Mesothelial cell of epicardium (in vitro differentiated cells): ENCODE data around the gene CYTH4. TPM values are rescaled to one million over a fixed set of nuclear protein-coding genes. Genes with fewer than 3 reads are reported as not detected.
A peak's percentile ranks its signal among the peaks of the same experiment; 100 is the strongest.

Source experiments
- DNase-seq, 2 experiments: peaks; one replicate each; pipeline ENCODE4 v3.0.0; 2021; ENCODE audit warnings: low spot score in 2 of 2; ENCODE audit not compliant: unreplicated experiment in 2 of 2
- H3K27ac Mint-ChIP-seq: 2 replicates; pipeline ENCODE4 v1.8.0; 2021; ENCODE audit warnings: mixed read lengths
- H3K27me3 Mint-ChIP-seq: 2 replicates; pipeline ENCODE4 v1.8.0; 2021; ENCODE audit warnings: low read depth, mixed read lengths
- H3K36me3 Mint-ChIP-seq: 2 replicates; pipeline ENCODE4 v1.8.0; 2021; ENCODE audit warnings: mixed read lengths
- H3K4me1 Mint-ChIP-seq: 2 replicates; pipeline ENCODE4 v1.8.0; 2021; ENCODE audit warnings: mixed read lengths
- H3K4me3 Mint-ChIP-seq: 2 replicates; pipeline ENCODE4 v1.8.0; 2021; ENCODE audit warnings: mild to moderate bottlenecking, moderate library complexity, mixed read lengths
- H3K9me3 Mint-ChIP-seq: 2 replicates; pipeline ENCODE4 v1.8.0; 2021; ENCODE audit warnings: mixed read lengths
- total RNA-seq: library from RNA; stranded (reverse); gene quantifications from 3 replicates; pipeline ENCODE4 v1.2.1, GENCODE V29; 2021
- TF ChIP-seq, protein P1 (sequence below): fragments of 200-600 bp; sonication (generic); IDR thresholded peaks from one replicate; pipeline ENCODE4 v1.5.0; 2021; ENCODE audit warnings: antibody characterized with exemption; ENCODE audit not compliant: unreplicated experiment

CYTH4 gene
- total RNA-seq, 1 donor from 2014 or later = not detected

DNA sequence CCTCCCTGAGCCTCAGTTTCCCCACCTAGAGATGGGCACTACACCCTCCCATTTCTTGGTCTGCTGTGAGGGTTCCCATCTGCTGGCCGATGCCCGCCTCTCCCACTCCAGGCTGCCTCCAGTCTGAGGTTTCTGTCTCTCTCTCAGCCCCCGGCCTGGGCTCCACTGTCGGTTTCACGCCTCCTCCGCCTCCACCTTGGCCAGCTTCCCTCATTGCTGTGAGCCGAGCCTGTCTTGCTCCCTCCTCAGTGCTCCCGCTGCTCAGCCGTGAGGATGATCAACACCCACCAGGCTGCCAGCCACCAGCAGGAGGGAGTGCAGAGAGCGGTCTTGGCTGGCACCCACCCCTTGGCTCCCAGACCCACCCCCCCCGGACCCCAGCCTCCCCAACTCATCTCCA is 61.0 kb downstream of the CYTH4 start:
- Mint-ChIP-seq H3K27me3 (peaks cover 55% of the 10 kb centered on the region), H3K4me3 (no peak overlapping the region), H3K27ac (no peak overlapping the region), H3K4me1 (peaks cover 4% of the 10 kb centered on the region), H3K9me3 (no peaks in the 10 kb centered on the region), H3K36me3 (no peaks in the 10 kb centered on the region)
- TF ChIP-seq, protein P1, sequence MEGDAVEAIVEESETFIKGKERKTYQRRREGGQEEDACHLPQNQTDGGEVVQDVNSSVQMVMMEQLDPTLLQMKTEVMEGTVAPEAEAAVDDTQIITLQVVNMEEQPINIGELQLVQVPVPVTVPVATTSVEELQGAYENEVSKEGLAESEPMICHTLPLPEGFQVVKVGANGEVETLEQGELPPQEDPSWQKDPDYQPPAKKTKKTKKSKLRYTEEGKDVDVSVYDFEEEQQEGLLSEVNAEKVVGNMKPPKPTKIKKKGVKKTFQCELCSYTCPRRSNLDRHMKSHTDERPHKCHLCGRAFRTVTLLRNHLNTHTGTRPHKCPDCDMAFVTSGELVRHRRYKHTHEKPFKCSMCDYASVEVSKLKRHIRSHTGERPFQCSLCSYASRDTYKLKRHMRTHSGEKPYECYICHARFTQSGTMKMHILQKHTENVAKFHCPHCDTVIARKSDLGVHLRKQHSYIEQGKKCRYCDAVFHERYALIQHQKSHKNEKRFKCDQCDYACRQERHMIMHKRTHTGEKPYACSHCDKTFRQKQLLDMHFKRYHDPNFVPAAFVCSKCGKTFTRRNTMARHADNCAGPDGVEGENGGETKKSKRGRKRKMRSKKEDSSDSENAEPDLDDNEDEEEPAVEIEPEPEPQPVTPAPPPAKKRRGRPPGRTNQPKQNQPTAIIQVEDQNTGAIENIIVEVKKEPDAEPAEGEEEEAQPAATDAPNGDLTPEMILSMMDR = no peak
- DNase-seq = no peak

DNA sequence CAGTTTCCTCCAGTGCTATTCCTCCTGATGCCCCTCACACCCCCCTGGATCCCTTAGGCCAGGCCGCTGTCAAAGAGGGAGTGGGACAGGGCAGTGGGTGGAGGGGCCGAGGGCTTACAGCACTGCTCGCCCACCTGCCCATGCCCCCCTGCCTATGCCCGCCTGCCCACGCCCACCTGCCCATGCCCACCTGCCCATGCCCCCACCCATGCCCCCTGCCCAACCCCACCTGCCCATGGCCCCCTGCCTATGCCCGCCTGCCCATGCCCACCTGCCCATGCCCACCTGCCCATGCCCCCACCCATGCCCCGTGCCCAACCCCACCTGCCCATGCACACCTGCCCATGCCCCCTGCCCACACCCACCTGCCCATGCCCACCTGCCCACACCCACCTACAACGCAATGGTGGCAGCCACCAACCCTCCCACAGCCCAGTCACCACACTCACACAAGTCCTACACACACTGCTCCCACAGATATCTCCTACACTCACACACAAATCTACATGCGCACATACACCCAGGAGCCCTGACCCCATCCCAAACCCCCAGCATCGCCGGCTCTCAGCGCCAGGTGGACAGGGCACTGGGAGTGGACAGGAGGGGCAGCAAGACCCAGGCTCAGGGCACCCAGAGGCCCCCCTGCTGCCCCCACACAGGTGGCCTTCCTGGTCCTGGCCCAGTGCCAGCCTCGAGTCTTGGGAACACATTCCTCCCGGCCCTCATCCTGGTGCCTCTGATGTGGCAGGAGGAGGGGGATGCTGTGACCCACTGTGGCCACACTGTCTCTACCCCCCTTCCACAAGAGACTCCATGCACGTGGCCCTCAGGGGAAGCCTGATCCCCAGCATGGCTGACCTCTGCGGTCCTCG is 61.8 kb downstream of the CYTH4 start:
- DNase-seq = no peak
- no peak overlapping the region for H3K27ac Mint-ChIP-seq
- peaks cover 4% of the 10 kb centered on the region for H3K4me1 Mint-ChIP-seq
- H3K36me3 Mint-ChIP-seq = no peaks in the 10 kb centered on the region
- peaks cover 47% of the 10 kb centered on the region for H3K27me3 Mint-ChIP-seq
- no peaks in the 10 kb centered on the region for H3K9me3 Mint-ChIP-seq
- TF ChIP-seq, protein P1 = no peak
- no peak overlapping the region for H3K4me3 Mint-ChIP-seq

DNA sequence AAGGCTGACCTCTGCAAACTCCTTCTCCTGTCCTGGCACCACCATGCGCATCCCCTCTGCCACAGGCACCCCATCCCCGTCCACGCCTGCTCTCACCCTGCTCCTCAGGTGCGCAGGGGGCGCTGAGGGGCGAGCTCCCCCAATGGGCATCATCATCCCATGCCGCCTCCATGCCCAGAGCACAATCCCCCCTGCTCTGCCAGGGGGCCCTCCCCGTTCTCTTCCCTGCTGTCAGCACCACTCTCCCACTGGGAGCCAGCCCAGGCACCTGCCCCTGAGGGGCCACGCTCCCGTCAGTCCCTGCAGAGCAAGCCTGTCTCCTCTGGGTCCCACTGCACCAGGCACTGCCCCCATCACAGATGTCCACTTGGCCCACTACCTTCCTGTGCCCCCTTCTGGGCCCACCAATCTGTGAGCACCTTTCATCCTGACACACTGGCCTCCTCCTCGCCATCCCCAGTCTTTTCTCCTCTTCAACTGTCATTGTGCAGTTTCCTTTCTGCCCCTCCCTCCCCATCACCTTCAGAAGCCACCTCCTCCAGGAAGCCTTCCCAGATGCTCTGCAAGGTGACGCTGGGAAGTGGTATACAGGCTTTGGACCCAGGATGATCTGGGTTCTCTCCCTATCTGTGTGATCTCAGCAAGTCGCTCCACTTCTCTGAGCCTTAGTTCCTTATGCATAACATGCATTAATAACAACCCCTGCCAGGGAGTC is 62.6 kb downstream of the CYTH4 start:
- H3K9me3 Mint-ChIP-seq = no peaks in the 10 kb centered on the region
- DNase-seq = no peak
- no peak overlapping the region for H3K4me3 Mint-ChIP-seq
- H3K27me3 Mint-ChIP-seq = peaks cover 41% of the 10 kb centered on the region
- no peaks in the 10 kb centered on the region for H3K36me3 Mint-ChIP-seq
- peaks cover 4% of the 10 kb centered on the region for H3K4me1 Mint-ChIP-seq
- TF ChIP-seq, protein P1 = no peak
- no peak overlapping the region for H3K27ac Mint-ChIP-seq

DNA sequence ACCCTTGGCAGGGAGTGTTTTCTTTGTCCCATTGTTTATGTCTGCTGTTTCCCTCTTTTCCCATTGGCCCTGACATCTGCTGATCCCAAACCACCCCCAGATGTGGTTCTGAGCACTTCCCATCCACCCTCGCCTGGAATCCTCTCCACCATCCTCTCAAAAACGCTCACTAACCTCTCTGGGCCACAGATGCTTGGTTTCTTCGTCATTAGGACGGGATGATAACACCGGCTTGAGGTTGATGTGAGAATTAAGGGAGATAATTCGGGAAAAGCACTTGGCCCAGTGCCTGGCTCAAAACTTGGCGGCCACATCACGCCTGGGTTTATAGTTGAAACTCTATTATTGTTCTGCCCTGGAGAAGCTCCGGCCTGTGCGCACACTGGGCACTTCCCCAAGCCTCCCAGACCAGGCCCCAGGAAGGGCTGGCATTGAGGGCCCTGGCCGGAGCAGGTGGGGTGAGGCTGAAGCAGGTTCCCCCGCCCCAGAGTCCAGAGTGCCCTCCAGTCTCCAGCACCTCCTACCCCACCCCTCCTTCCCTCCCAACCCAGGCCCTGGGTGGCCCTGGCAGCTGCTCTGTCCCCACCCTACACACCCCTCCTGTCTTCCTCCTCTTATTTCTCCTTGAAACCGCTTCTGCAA is 63.7 kb downstream of the CYTH4 start:
- peak overlapping the region; percentile 6 for H3K27ac Mint-ChIP-seq
- TF ChIP-seq, protein P1 = no peak
- no peaks in the 10 kb centered on the region for H3K36me3 Mint-ChIP-seq
- DNase-seq = no peak
- peaks cover 4% of the 10 kb centered on the region for H3K4me1 Mint-ChIP-seq
- H3K9me3 Mint-ChIP-seq = no peaks in the 10 kb centered on the region
- H3K4me3 Mint-ChIP-seq = no peak overlapping the region
- H3K27me3 Mint-ChIP-seq = peaks cover 30% of the 10 kb centered on the region

DNA sequence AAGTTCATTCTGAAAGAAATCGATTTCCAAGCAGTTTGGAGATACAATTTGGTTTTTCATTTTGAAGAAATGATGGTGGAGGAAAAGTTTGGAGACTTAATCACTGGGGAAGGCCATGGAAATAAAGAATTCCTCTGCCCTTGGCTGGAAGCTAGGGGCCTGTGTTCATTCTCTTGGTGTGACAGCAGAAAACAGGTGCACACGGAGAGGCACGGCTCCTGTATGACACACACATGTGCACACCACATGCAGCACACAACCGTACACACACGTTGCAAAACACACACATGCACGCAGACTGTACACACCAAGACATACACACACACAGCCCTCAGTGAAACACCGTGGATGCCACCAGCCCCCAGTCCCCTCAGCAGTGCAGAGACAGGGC is 64.2 kb downstream of the CYTH4 start:
- DNase-seq = no peak
- H3K27ac Mint-ChIP-seq = no peak overlapping the region
- H3K4me1 Mint-ChIP-seq = peaks cover 4% of the 10 kb centered on the region
- no peak overlapping the region for H3K4me3 Mint-ChIP-seq
- TF ChIP-seq, protein P1 = no peak
- H3K36me3 Mint-ChIP-seq = no peaks in the 10 kb centered on the region
- H3K9me3 Mint-ChIP-seq = no peaks in the 10 kb centered on the region
- H3K27me3 Mint-ChIP-seq = peaks cover 25% of the 10 kb centered on the region
